K562 (cell line): ENCODE results near the gene MAGI2. TPM values are rescaled to one million over a fixed set of nuclear protein-coding genes. Genes with fewer than 3 reads are reported as not detected.

Experiments
- ATAC-seq: fragments of 200-7000 bp; cut with Tn5 transposase; 3 replicates; pipeline ENCODE4 v1.9.1; 2020; ENCODE audit warnings: moderate library complexity
- BruUV-seq: library from RNA; stranded (reverse); fragments of 400-500 nt; replicated peaks from 2 replicates; lab custom pipeline; 2021; lab: Mats Ljungman, UMichigan
- CTCF ChIA-PET: fragments of 300-600 bp; formaldehyde crosslinking; extraction: SDS; loops from one replicate; lab custom pipeline; 2021; ENCODE audit warnings: low intra/inter-chr PET ratio; lab: Yijun Ruan, JAX
- POLR2A ChIA-PET: fragments of 300-600, 350-650 bp; sonication (Branson Sonifier 250); formaldehyde crosslinking; extraction: SDS; loops from one replicate; lab custom pipeline; 2021; ENCODE audit warnings: antibody characterized with exemption, inconsistent platforms; lab: Yijun Ruan, JAX
- DNase-seq, 4 experiments: peaks; one replicate each; pipeline versions ENCODE4 v3.0.0 to v3.0.0-alpha.2; 2011 to 2018; ENCODE audit warnings: low spot score in 3 of 4, mixed read lengths in 3 of 4; ENCODE audit errors: extremely low read depth in 1 of 4
- FAIRE-seq: peaks from 2 replicates; lab custom pipeline; 2011; peaks lifted over from hg19 to GRCh38; lab: Jason Lieb, UNC
- H2AFZ ChIP-seq: 2 replicates; pipeline ENCODE4 v1.6.0; 2011; ENCODE audit warnings: low read depth, low read length, control low read depth, inconsistent platforms
- H3K27ac ChIP-seq: fragments of 200-600 bp; 3 replicates; pipeline ENCODE4 v1.8.0; 2011; ENCODE audit warnings: low read depth, mild to moderate bottlenecking, control low read depth, inconsistent platforms, low read length, moderate library complexity, mixed read lengths; ENCODE audit errors: extremely low read depth
- H3K27me3 ChIP-seq, 2 experiments: fragments of 300-600 bp in 1 of 2; 2 replicates in 1 of 2; 3 replicates in 1 of 2; pipeline versions ENCODE4 v1.6.0 to v1.8.0; 2011; ENCODE audit warnings: inconsistent platforms in 2 of 2, low read length in 2 of 2, mild to moderate bottlenecking in 1 of 2, mixed read lengths in 1 of 2, moderate library complexity in 1 of 2; ENCODE audit not compliant: control insufficient read depth in 2 of 2, insufficient read depth in 2 of 2
- H3K36me3 ChIP-seq: fragments of 300-600 bp; 3 replicates; pipeline ENCODE4 v1.8.0; 2011; ENCODE audit warnings: mild to moderate bottlenecking, low read length, inconsistent platforms; ENCODE audit not compliant: control insufficient read depth, insufficient read depth
- H3K4me1 ChIP-seq, 2 experiments: fragments of 200-600 bp in 1 of 2; replicated peaks in 1 of 2; 2 replicates in 1 of 2; 3 replicates in 1 of 2; pipeline versions ENCODE4 v1.5.1 to v1.8.0; 2011; ENCODE audit warnings: inconsistent platforms in 2 of 2, low read length in 2 of 2, mild to moderate bottlenecking in 1 of 2, mixed read lengths in 1 of 2, moderate library complexity in 1 of 2; ENCODE audit not compliant: control insufficient read depth in 2 of 2, insufficient read depth in 2 of 2
- H3K4me2 ChIP-seq: 2 replicates; pipeline ENCODE4 v1.6.1; 2011; ENCODE audit warnings: low read length, control low read depth, inconsistent platforms, mixed read lengths; ENCODE audit not compliant: insufficient read depth
- H3K4me3 ChIP-seq: fragments of 200-600 bp; sonication (generic), shearing (Covaris generic); 2 replicates; pipeline ENCODE4 v1.5.1; 2016; ENCODE audit warnings: control low read depth, inconsistent platforms
- H3K79me2 ChIP-seq: fragments of 200-600 bp; 3 replicates; pipeline ENCODE4 v1.8.0; 2011; ENCODE audit warnings: low read length, inconsistent platforms; ENCODE audit not compliant: control insufficient read depth, insufficient read depth
- H3K9ac ChIP-seq, 2 experiments: 2 replicates each; pipeline versions ENCODE4 v1.6.0 to v1.6.1; 2011; ENCODE audit warnings: low read depth in 2 of 2, low read length in 2 of 2, control low read depth in 1 of 2, inconsistent platforms in 1 of 2, mild to moderate bottlenecking in 1 of 2, mixed read lengths in 1 of 2; ENCODE audit not compliant: insufficient read depth in 1 of 2
- H3K9me1 ChIP-seq: one replicate; pipeline ENCODE4 v1.6.0; 2011; ENCODE audit warnings: inconsistent platforms, mild to moderate bottlenecking, low read length, moderate library complexity; ENCODE audit not compliant: control insufficient read depth, insufficient read depth
- H3K9me3 ChIP-seq: replicated peaks from 2 replicates; pipeline ENCODE4 v1.5.1; 2011; ENCODE audit warnings: low read depth, low read length, inconsistent platforms; ENCODE audit not compliant: control insufficient read depth, insufficient read depth
- H4K20me1 ChIP-seq: replicated peaks from 2 replicates; pipeline ENCODE4 v1.6.1; 2011; ENCODE audit warnings: low read length, inconsistent platforms, mixed read lengths; ENCODE audit not compliant: control insufficient read depth, insufficient read depth
- RAD21 ChIP-seq, 2 experiments: fragments of 250-450 bp in 1 of 2; fragments of 450-650 bp in 1 of 2; sonication (Bioruptor Pico) in 1 of 2; formaldehyde crosslinking in 1 of 2; IDR thresholded peaks in 1 of 2; conservative IDR thresholded peaks in 1 of 2; 2 replicates each; pipeline versions ENCODE4 v1.4.0 to v1.8.0; 2020 to 2022; ENCODE audit warnings: mild to moderate bottlenecking in 2 of 2, moderate library complexity in 1 of 2
- ZNF324 ChIP-seq: fragments of 250-450 bp; sonication (Bioruptor Pico); IDR thresholded peaks from 2 replicates; pipeline ENCODE4 v1.4.0; 2020; ENCODE audit warnings: mild to moderate bottlenecking
- in situ Hi-C: fragments of 300-500 bp; cut with MboI; formaldehyde crosslinking; loops from 4 replicates; pipeline ENCODE4 v1.15.0; 2018; ENCODE audit warnings: inconsistent platforms, mixed read lengths
- intact Hi-C: fragments of 100-400 bp; cut with micrococcal nuclease; formaldehyde crosslinking; loops from 2 replicates; pipeline ENCODE4 v1.14.2; 2022
- polyA plus RNA-seq, 8 experiments: library from polyadenylated mRNA; depleted of rRNA in 4 of 8; stranded (reverse) in 5 of 8; unstranded in 3 of 8; fragments of >200 nt; fragmentation: Nextera tagmentation in 2 of 8; fragmentation: Illumina TruSeq in 1 of 8; extraction: Ambion mirVana in 2 of 8; extraction: Trizol in 1 of 8; gene quantifications; 2 replicates each; pipeline versions ENCODE4 v1.2.1 to v1.2.3, GENCODE V29; 2011 to 2014; ENCODE audit warnings: inconsistent platforms in 1 of 8, missing spikeins in 1 of 8
- total RNA-seq, 7 experiments: library from RNA; depleted of rRNA in 6 of 7; stranded (reverse); fragments of >200 nt in 6 of 7; fragmentation: Illumina TruSeq in 2 of 7; extraction: Trizol in 2 of 7; gene quantifications; 2 replicates each; pipeline versions ENCODE4 v1.2.1 to v1.2.3, GENCODE V29; 2011 to 2021; ENCODE audit warnings: low replicate concordance in 1 of 7
- TF ChIP-seq, protein P1 (sequence below), 3 experiments: IDR thresholded peaks in 2 of 3; conservative IDR thresholded peaks in 1 of 3; 2 replicates each; pipeline ENCODE4 v1.5.1; 2011 to 2012; ENCODE audit warnings: low read length in 3 of 3, mild to moderate bottlenecking in 3 of 3, control low read depth in 2 of 3, improper control_type of control experiment in 1 of 3, inconsistent platforms in 1 of 3, low read depth in 1 of 3, mixed read lengths in 1 of 3, moderate library complexity in 1 of 3; ENCODE audit not compliant: insufficient read depth in 2 of 3

Gene MAGI2
- total and polyA plus RNA-seq, 9 of the 15 experiments (the other 6 are each of a cell fraction or from before 2014, with no cell fraction given): 0.27 to 1.4 (median 0.70) TPM

DNA sequence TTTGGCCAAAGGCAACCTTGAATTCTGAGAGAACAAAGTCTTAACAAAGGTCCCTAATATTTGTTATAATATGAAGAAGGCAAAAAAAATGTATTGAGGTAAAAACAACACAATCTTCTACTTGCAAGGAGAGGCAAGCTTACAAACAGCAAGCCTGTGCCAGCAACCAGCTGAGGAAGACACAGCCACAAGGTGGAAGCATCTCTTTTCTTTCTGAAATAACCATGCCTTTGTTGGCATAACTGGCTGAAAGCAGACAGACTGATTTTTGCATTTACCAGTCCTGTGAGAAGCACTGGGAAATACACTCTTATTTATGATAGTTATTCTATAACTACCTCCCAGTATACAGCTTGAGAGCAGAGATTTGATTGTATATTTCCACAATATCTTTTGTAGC, 1362.9 kb downstream of the MAGI2 start:
- Histone ChIP-seq H3K27me3 (no peaks in the 10 kb centered on the region), H3K9me3 (no peaks in the 10 kb centered on the region), H3K4me3 (no peak overlapping the region), H3K9me1 (no peaks in the 10 kb centered on the region), H3K36me3 (no peaks in the 10 kb centered on the region), H3K79me2 (no peaks in the 10 kb centered on the region), H4K20me1 (no peaks in the 10 kb centered on the region), H3K27ac (no peak overlapping the region), H3K4me1 (no peaks in the 10 kb centered on the region), H2AFZ (no peak overlapping the region), H3K4me2 (no peak overlapping the region), H3K9ac (no peak overlapping the region)
- ChIA-PET POLR2A (interaction anchor here (0.5 to 0.8 kb wide), 2 partner anchors 14 to 125 kb away, joined by 3 read pairs; no protein-coding TSS in a partner anchor), CTCF (no interaction called here)
- no peak for ATAC-seq
- FAIRE-seq: no peak
- BruUV-seq: no TSS peak
- in situ Hi-C loops (no loop called here), intact Hi-C loops (no loop called here)
- no peak for TF ChIP-seq ZNF324 (CRISPR knock-in tag)
- TF ChIP-seq, protein P1, sequence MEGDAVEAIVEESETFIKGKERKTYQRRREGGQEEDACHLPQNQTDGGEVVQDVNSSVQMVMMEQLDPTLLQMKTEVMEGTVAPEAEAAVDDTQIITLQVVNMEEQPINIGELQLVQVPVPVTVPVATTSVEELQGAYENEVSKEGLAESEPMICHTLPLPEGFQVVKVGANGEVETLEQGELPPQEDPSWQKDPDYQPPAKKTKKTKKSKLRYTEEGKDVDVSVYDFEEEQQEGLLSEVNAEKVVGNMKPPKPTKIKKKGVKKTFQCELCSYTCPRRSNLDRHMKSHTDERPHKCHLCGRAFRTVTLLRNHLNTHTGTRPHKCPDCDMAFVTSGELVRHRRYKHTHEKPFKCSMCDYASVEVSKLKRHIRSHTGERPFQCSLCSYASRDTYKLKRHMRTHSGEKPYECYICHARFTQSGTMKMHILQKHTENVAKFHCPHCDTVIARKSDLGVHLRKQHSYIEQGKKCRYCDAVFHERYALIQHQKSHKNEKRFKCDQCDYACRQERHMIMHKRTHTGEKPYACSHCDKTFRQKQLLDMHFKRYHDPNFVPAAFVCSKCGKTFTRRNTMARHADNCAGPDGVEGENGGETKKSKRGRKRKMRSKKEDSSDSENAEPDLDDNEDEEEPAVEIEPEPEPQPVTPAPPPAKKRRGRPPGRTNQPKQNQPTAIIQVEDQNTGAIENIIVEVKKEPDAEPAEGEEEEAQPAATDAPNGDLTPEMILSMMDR (IDR thresholded peaks at IDR 0.05 in 2 of 3, conservative IDR thresholded peaks at IDR 0.05 in 1 of 3; ENCODE audit: insufficient read depth in 2 of 3, low read depth in 1 of 3, low read length in 3 of 3): 0 out of 6 replicates have a peak, but pooled peaks of 1 of the 3 experiments have one; percentile 2
- peak in 1 of 2 experiments; percentile 37; a peak in 2 of 4 replicates for TF ChIP-seq RAD21 (CRISPR knock-in tag; conservative IDR thresholded peaks at IDR 0.05 in 1 of 2, IDR thresholded peaks at IDR 0.05 in 1 of 2)
- DNase-seq: no peak
